HG03280 (cell line): ENCODE data around the gene GATA2.

Experiments
- ATAC-seq: cut with Tn5 transposase; IDR thresholded peaks from one replicate; pipeline ENCODE4 v1.9.1; 2021; ENCODE audit warnings: mild to moderate bottlenecking, moderate library complexity; ENCODE audit not compliant: unreplicated experiment

The GATA2 gene

DNA sequence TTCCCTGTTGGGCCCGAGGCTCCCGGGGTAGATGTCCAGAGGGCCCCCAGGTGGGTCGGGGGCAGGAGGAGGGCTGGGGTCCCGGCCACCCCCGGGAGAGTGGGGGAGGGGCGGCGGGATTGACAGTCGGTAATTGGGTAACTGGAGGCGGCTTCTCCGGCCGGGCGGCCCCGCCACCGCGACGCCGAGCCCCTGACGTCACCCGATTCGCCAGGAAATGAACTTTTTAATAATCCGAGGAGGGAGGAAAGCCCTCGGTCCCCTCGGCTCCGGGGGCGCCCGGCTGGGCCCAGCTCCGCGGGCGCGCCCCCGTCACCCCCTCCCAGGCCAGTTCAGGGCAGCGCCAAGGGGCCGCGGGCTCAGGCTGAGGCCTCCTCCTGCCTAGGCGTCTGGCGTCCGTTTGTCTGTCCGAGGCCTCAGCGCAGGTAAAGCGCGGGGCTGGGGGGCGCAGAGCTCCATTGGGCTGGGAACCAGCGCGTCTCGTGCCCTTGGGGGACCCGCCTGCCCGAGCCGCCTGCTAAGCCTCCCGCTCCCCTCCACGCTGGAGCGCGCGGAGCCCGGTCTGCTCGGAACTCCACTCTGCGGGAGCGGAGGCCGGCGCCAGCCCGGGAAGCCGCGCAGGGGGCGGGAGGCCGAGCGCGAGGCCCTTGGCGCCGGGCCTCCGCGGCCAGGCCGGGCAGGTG lies 3.9 kb downstream of the GATA2 start:
- ATAC-seq: no peak

DNA sequence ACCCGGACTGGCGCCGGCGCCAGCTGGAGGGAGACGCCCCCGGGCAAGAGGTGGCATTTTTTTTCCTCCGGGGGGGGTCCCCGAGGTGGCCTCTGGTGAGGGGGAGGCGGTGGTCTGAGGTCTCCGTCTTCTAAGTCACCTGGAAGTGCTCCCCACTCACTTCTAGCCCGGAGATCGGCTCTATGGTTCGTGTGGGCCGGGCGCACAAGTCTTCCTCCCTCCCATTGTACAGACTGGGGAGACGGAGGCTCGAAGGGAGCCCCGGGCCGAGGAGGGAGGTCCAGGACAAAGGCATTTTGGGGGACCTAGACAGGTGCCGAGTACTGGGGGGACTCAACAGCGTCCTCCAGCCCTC lies 4.4 kb downstream of the GATA2 start:
- no peak for ATAC-seq

DNA sequence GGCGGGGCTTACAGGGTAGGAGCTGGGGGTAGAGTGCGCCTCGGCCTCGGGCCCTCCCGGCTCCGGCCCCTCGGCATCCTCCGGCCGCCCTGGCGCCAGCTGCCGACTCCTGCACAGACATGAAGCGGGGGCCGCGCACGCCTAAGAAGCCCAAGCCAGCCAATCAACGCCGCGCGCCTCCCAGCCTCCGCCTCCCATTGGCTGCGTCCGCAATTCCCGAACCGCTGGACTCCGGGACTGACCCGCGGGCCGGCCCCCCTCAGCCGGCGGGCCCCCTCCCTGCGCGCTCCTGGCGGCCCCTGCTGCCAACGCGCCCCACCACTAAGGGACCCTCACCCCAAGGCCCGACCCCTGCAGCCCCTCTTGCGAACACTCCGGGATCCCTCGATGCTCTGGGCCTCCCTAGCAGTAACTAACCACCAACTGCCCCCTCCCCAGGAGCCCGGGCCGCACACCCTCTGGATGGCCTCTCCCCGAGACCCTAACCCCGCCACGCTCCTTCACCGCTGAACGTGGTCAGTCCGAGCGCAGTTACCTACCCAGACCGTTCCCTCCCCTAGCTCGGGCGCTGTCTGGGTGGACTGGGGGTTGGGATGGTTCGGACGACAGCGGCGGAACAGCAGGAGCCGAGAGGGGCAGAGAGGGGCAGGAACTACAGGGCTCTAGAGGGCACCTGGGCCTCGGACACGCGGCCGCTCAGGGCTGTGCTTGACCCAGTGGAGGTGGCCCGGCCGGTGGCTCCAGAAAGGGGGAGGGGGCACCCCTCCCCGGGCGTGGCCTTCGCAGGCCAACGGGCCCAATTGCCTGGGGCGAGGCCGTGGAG lies 5.0 kb downstream of the GATA2 start:
- no peak for ATAC-seq

GRCh38 chr3:128487538-128487812 lies 5.5 kb downstream of the GATA2 start:
- ATAC-seq: no peak

DNA sequence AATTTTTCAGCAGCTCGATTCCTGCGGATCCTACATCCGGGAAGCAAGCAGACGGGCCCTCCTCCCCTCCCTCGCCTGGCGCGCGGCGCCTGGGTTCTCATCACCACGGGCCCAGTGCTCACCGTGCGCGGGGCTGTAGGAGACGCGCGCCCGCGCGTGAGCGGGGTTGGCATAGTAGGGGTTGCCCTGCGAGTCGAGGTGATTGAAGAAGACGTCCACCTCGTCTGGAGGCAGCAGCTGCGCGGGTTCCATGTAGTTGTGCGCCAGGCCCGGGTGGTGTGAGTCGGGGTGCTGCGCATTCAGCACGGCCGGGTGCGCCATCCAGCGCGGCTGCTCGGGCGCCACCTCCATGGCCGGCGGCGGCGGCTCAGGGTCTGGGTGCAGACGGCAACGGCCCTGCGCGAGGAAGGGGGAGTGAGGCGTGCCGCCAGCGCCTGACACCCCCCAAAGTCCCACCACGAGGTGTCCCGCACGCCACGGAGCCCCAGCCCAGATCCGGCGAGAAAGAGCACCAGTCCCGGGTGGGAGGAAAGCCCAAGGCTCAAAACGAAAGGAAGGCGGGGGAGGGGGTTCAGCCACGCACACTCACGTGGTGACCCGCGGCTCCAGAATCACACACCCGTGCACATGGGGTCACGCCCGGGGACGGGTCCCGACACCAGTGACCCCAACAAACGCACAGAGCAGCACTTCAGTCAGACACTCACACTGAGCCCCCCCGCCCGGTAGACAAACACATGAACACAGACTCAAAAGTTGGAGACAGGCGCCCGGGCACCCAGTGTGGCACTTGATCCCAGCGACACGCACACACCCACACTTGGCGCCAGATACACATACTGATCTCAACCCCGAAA lies 6.1 kb downstream of the GATA2 start:
- ATAC-seq: no peak

DNA sequence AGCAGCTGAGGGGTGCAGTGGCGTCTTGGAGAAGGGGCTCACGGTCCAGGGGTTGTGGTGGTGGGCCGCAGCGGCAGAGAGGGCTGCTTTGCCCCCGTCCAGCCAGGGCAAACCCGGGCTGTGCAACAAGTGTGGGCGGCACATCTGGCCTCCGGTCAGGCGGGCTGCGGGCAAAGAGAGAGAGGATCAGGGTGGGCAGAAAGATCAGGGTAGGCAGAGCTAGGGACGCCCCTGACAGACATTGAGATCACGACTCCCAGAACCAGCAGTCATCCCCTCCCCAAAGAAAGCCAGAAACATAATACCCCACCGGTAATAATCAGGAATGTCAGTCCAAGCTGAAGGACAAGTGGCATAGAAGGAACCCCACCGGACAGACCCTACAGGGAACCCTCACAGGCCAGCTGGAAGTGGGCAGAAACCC lies 6.8 kb downstream of the GATA2 start:
- no peak for ATAC-seq

- ATAC-seq: no peak
These were observed 7.5 kb downstream of the GATA2 start for GRCh38 chr3:128485282-128486204.

GRCh38 chr3:128484404-128485281 lies 8.4 kb downstream of the GATA2 start:
- ATAC-seq: no peak

- ATAC-seq: no peak
These were observed 9.2 kb downstream of the GATA2 start for GRCh38 chr3:128483657-128484403.

GRCh38 chr3:128482666-128483656 lies 10.0 kb downstream of the GATA2 start:
- no peak for ATAC-seq

GRCh38 chr3:128482175-128482574 lies 10.8 kb downstream of the GATA2 start:
- no peak for ATAC-seq

- no peak for ATAC-seq
These were observed 11.5 kb downstream of the GATA2 start for GRCh38 chr3:128481438-128481942.

- no peak for ATAC-seq
These were observed 12.1 kb downstream of the GATA2 start for GRCh38 chr3:128480717-128481437.

DNA sequence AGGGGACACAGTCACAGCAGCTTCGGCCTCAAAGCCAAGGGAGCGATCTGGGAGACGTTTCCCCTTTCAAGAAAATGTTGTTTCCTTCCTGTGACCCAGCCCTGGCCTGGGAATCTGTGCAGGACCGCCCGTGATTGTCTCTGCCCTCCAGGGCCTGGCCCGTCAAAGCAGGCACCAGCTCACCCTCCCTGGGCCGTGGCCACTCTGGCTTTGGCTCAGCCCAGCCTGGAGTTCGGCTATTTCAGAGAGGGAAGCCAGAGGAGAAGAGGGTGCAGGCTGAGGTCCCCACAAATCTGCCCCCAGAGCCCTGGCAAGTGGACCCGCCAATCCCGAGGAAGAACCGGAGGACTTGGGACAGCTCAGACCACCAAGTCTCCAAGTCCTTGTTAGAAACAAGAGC lies 12.7 kb downstream of the GATA2 start:
- no peak for ATAC-seq

- ATAC-seq: no peak
These were observed 13.4 kb downstream of the GATA2 start for GRCh38 chr3:128479558-128480086.

- ATAC-seq: no peak
These were observed 14.2 kb downstream of the GATA2 start for GRCh38 chr3:128478576-128479506.
